ENCODE data around the gene POGZ. TPM values are rescaled to one million over a fixed set of nuclear protein-coding genes. Genes with fewer than 3 reads are reported as not detected.
A peak's percentile ranks its signal among the peaks of the same experiment; 100 is the strongest.
"Not testable (repeated sequence)": the region's sequence is repeated elsewhere in the genome, so short reads cannot be mapped to it uniquely, and the experiment has no call there.

The POGZ gene
- total RNA-seq, 2 donors from 2014 or later = 55.4 to 70.9 TPM

DNA sequence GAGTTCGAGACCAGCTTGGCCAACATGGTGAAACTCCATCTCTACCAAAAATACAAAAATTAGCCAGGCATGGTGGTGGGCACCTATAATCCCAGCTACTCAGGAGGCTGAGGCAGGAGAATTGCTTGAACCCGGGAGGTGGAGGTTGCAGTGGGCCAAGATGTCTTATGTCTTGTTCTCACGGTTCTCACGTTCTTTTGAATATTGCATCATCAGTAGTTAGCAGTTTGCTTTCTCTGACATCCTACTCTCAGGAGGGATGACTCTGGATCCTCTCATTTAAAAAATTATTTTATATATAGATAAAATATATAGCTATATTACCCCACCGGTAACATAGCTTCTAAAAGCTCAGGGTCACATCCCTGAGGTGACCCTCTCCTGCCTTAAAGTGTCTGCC, 63.0 kb downstream of the POGZ start:
- intact Hi-C loops (cut with DNase I, micrococcal nuclease); ATAC-seq; DNase-seq: not testable (repeated sequence)

DNA sequence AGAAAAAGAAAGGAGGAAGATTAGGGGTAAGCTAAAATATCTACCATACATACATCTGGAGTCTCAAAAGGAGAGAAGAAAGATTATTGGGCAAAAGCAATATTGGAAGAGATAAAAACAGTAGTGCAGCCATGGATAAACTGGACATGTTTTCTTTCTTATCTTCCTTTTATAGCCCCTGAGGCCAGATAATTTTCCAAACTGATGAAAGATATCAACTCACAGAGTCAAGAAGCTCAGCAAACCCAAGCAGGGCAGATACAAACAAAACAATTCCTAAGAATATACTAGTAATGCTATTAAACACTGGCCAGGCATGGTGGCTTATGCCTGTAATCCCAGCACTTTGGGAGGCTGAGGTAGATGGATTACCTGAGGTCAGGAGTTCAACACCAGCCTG, 65.7 kb downstream of the POGZ start:
- ATAC-seq = no peak
- DNase-seq = no peak
- intact Hi-C loops (cut with DNase I, micrococcal nuclease) = no loop called here

DNA sequence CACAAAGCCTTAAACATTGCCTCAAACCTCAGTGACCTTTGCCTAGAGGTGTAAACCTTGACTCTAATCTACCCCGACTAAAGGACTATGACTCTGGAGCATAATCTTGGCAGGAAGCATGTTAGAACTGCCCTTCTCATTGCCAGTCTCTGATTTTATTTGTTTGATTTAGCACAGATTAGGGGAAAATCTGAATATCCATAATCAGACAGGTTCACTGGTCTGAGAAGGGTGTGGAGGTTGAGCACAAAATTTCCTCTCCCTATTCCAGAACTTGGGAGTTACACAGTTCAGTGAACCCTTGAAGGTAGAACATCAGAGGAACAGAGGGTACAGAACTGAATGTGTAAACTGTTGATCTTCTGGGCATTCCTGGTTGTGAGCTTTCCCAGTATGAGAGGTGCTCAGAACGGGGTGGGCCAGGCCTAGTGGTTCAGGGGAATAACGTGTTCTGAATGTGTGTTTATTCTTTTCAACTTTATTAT, 68.2 kb downstream of the POGZ start:
- intact Hi-C loops (cut with DNase I, micrococcal nuclease) = no loop called here

DNA sequence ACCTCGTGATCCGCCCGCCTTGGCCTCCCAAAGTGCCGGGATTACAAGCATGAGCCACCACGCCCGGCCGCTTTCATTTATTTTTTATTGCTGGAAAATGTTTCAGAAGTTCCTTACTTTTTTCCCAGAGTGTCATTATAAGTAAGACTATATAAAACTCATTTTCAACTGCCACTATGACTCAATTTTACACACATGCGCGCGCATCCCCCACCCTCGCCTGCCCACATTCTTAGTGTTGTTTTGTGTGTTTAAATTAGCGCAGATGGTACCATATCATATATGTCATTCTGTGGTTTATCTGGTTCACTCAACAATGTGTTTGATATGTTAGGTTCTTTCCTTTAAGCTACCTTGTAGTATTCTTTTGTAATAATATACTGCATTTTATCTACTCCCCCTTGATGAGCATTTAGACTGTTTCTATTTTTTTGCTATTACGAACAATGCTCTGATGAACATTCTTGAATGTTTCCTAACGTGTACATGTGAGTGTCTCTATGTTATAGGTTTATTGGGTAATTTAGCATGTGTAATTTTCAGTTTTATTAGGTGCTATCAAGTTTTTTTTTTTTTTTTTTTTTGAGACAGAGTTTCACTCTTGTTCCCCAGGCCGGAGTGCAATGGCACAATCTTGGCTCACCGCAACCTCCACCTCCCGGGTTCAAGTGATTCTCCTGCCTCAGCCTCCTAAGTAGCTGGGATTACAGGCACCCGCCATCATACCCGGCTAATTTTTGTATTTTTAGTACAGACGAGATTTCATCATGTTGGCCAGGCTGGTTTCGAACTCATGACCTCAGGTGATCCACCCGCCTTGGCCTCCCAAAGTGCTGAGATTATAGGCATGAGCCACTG, 68.8 kb downstream of the POGZ start:
- intact Hi-C loops (cut with DNase I, micrococcal nuclease) = not testable (repeated sequence)
- DNase-seq = peak; percentile 82 to 85
- peak; percentile 73 for ATAC-seq

More for the DNA sequence above, 68.2 kb downstream of the POGZ start:
- no peak for DNase-seq
- peak; percentile 85 for ATAC-seq

DNA sequence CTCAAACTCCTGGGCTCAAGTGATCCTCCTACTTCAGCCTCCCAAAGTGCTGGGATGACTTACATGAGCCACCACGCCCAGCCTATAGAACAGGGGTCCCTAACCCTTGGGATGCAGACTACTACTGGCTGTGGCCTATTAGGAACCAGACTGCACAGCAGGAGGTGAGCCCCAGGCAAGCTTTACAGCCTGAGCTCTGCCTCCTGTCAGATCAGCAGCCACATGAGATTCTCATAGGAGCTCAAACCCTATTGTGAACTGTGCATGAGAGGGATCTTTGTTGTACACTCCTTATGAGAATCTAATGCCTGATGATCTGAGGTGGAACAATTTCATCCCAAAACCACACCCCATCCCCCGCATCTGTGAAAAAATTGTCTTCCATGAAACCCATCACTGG, 73.3 kb downstream of the POGZ start:
- ATAC-seq (no peak), DNase-seq (no peak)
- intact Hi-C loops (cut with DNase I, micrococcal nuclease) = no loop called here

DNA sequence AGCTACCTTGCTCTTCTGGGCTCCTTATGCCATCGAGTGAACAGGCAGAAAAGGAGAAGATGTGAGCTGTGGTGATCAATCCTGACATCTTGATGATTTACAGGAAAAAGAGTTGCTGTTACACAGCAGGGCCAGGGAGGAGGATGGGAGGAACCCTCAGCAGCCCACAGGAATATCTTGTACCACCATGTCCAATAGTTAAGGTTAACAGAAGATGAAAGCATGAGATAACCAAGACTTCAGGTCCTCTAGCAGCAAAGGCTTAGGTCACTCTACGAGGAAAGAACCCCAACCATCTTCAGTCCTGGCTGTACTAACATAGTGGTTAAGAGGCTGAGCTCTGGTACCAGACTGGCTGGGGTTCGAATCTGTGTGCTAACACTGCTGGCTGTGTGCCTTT, 74.7 kb downstream of the POGZ start:
- intact Hi-C loops (cut with DNase I, micrococcal nuclease) = no loop called here
- ATAC-seq (no peak), DNase-seq (no peak)

DNA sequence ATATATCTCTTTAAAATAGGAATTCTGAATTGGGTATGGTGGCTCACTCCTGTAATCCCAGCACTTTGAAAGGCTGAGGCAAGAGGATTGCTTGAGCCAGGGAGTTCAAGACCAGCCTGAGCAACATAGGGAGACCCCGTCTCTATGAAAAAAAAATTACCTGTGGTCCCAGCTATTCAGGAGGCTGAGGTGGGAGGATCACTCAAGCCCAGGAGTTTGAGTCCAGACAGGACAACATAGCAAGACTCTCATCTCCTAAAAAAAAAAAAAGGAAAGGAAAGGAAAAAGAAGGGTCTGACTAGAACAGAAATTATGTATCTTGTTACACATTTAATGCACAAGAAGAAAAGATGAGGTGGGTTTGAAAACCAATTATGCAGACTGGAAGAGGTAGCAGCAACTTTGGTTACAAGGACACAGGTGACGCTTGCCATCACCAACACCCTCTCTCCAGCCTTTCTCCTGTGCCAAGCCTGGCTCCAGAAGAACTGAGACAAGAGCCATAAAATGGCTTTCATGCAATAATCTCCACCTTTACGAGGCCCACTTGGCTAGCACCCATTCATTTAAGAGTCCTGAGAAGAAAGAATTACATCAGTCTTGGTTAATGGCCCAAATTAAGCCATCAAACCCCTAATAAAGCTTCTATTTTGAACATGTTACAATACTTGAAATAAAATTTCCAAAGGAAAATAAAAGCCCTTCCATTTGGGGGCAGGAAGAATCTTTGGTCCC, 82.0 kb downstream of the POGZ start:
- ATAC-seq (peak; percentile 64), DNase-seq (peak; percentile 56 to 66)
- intact Hi-C loops (cut with DNase I, micrococcal nuclease) = no loop called here

DNA sequence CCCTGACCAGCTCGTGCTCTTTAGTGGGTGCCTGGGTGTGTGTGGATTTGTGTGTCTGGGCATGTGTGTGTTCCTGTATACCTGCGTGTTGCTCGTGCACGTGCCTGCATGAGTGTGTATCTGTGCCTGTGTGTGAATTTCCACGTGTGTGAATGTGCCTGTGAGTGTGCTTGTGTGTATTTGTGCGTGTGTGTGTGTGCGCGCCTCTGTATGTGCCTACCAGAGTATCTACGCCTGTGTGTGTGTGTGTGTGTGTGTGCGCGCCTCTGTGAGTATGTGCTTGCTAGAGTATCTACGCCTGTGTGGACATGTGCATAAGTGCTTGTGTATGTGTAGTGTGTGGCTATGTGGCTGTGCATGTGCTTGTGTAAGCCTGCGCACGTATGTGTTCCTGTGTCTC, 86.1 kb downstream of the POGZ start:
- DNase-seq (no peak), ATAC-seq (no peak)
- intact Hi-C loops (cut with DNase I, micrococcal nuclease) = no loop called here

DNA sequence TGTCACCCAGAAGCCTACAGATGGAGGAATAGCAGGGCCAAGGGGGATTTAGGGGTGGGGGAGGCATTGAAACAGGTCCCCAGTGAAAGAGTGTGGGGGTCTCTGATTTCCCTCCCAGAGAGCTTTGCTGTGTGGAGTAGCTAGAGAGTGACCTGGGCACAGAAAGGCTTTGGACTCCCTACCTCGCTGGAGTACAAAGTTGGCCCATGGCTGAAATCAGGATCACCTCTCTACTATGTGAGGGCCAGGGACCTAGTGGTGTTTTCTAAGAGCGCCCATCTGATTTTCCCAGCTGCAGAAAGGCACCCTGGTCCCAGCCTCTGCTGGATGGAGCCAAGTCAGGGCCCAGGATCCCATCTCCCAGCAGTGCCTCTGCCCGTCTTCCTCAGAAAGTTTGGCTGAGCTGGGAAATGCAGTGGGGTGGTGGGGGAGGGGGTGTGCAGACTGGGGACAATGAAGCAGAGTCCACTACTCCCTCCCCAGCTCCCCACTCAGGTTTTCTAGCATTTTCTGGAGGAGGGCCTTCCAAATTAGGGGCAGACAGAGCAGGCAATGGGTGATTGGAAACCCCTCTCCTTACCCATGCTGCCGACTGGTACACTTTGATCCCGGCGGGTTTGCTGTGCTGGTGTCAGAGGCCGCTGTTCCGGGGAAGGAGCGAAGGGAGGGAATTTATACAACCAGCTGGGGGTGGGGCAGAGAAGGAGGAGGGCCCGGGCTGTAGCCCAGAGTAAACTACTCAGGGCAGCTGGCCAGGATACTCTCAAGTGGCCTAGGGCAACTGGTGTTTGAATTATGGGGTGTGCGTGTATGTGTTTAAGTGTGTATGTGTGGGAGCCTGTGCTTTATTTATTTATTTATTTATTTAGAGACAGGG, 87.0 kb downstream of the POGZ start, which contains the start of gene SELENBP1:
Gene SELENBP1 (minus strand): TSS at position 648 of the 877 bp plus-strand sequence. CDS start 64 bp downstream, at position 584.
- ATAC-seq (peak; percentile 72), DNase-seq (peak; percentile 95 to 96)
- intact Hi-C loops (cut with DNase I, micrococcal nuclease) = no loop called here

DNA sequence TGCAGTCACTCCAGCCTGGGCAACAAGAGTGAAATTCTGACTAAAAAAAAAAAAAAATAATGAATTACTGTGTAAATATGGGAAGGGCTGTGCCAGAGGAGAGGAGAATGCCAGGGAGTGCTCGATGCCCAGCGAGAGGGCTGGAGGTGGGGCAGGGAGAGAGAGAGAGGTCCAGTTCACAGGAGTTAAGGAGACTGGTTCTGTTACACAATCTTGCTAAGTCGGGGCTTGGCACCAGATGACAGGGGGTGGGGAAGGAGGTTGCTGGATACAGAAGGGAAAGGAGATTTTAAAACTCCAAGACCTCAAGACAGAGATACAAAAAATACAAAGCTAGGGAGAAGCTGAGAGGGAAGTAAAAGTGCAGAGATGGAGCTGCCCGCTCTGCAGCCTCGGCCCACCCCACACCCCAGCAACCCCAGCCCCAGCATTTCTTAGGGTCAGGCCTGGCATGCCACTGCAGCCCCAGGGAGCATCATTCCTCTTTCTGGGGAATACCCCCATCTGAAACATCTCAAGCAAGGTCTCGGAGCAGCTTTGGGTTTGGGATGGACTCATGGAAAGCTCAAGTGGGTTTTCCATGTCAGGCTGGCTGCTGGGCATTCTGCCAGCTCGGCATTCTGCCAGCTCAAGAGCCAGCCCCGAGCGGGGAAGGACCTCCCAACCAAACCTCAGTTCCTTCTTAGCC, 87.8 kb downstream of the POGZ start:
- DNase-seq (peak; percentile 65 to 83), ATAC-seq (peak; percentile 44)
- intact Hi-C loops (cut with DNase I, micrococcal nuclease) = no loop called here

DNA sequence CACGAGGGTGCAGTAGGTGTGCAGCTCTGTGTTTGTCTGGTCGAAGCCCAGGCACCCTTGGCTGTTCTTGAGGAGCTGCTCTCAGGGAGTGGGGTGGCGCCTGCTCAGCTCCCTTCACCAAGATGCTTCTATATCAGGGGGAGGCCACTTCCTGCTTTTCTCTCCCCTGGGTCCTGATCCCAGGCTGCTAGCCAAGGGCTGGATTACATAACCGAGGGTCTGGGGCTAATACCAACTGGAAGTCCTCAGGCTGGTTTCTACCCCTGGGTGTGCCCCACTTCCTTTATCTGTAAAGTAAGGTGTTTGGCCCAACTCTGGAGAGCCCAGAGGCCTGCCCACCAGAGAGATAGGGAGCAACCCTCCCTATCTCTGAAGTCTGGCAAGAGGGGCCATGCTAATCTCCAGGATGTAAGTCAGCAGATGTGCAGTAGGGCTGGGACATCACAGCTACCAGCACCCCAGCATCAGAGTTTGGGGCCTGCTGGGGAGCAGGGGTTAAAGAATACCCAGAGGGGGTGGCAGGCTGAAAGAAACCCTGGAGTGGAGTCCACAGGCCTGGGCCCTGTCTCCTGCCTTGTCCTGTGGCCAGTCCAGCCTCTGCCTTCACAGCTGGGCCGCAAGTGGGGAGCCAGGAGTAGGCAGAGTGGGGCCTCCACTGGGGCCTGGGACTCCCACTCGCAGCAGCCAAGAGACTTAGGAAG, 88.9 kb downstream of the POGZ start:
- intact Hi-C loops (cut with DNase I, micrococcal nuclease) = no loop called here
- ATAC-seq = no peak
- DNase-seq = peak in 1 of 2 donors; percentile 44

DNA sequence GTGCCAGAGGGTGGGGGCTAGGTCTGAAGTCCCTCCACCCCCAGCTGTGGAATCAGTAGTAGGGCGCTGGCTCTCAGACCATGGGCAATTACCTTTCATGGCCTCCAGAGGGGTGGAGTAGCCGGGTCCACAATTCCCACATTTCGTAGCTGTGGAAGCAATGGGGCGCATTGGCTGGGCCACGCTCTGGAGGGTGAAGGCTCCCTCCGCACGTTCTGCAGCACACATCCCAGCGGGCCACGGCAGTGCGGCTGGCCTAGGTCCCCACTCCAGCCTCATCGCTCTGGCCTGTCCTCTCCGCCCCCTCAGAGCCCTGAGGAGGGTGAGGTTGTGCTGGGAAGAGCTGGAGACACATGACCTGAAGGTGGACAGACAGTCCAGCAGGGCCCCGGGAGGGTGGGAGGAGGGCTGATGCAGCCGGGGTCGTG, 89.7 kb downstream of the POGZ start:
- ATAC-seq = peak; percentile 29
- peak; percentile 44 to 45 for DNase-seq

DNA sequence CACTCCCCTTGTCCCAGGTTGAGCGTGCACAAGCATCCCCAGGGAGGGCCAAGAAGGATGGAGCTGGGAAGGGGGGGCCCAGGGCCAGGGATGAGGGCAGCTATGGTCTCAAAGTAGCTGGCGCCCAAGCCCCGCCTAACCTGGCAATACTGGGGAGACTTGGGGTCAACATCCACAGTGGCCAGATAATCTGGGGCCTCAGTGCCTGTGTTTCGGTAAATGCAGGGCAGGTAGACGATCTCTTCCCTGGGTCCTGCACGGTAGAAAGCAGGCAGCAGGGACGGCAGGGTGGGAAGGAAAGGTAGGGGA, 90.0 kb downstream of the POGZ start:
- DNase-seq (no peak), ATAC-seq (no peak)
- intact Hi-C loops (cut with DNase I, micrococcal nuclease) = no loop called here

More for the DNA sequence above, 89.7 kb downstream of the POGZ start:
- intact Hi-C loops (cut with DNase I, micrococcal nuclease) = no loop called here

DNA sequence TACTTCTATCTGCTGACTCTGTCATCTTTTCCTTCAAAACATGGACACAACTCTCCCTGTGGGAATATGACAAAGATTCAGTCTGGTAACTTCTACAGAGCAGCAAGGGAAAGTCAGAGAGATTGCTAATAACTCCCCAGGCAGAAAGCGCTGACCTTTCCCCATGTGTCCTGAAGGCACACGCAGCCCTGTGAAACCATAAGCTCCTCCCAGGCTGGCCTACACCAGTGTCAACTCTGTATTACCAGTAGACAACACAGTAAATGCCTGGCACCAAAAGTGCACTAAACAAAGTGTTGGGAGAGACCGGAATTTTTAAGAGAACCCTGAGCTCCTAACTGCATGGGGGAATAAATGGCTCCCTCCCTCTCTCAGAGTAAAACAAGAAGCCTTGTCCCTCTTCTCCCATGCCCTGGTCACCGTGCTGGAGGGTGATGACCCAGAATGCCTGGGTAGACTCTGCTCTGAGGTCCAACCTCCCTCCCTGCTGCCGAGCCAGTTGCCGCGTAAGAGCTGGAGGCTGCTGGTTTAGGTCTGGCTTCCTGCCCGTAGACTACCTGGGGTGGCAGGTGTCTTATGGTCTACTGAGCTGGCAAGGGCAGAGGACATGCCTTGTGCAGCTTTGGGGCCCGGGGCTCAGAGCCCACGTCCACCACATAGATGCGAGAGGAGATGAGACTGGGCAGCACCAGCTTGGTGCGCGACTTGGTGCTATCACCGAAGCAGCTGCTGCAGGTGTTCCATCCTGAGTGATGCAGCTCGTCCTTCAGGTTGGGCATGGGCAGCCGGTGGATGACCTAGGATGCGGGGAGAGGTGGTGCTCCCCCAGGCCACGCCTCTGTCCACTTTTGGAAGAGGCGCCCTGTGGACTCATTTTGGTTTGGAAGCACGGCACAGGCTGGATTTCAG, 90.6 kb downstream of the POGZ start:
- DNase-seq (peak in 1 of 2 donors; percentile 51), ATAC-seq (no peak)
- intact Hi-C loops (cut with DNase I, micrococcal nuclease) = no loop called here

DNA sequence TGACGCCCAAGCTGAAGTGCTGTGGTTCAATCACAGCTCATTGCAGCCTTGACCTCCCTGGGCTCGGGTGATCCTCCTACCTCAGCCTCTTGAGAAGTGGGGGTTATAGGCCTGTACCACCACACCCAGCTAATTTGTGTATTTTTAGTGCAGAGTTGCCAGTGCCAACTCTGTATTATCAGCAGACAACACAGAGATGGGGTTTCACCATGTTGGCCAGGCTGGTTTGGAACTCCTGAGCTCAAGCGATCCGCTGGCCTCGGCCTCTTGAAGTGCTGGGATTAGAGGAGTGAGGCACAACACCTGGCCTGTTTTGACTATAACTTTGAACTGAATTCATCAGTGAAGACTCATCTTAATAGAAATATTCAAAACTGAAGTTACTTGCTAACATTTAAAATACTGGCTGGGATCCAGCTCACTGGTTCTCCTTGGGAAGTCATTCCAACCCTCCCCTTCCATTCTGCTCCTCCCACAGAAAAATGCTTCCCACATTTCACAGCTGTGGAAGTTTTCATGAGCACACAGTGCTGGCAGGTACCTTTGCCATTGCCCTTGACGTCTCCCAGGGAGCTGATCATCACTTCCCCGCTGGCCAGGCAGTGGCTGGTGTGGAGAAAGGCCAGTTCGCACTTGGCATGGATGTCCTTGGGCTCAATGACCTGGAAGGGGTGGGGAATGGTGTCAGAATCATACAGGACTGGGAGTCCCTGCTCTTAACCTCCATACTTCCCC, 91.5 kb downstream of the POGZ start:
- ATAC-seq = no peak
- no peak for DNase-seq
- intact Hi-C loops (cut with DNase I, micrococcal nuclease) = no loop called here

DNA sequence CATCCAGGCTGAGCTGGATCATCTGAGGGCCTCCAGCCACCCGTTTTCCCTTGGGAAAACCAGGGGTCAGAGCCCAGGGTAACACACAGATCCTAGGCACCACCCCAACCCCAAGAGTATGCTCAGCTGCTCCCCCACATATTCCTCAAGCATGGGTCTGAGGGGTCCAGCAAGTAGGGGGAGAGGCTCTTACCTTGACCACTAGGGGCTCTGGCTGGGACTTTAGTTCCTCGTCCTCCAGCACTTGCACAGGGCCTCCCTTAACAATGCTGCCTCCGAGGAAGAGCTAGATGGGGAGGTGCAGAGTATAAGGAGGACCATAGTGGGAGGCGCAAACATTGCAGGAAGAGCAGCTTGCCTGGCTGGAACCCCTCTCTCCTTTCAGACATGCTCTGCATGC, 94.3 kb downstream of the POGZ start:
- intact Hi-C loops (cut with DNase I, micrococcal nuclease) = no loop called here
- ATAC-seq = no peak
- no peak for DNase-seq
